HFFc6 (cell line): Measurements from ENCODE around the gene DTNB. TPM values are rescaled to one million over a fixed set of nuclear protein-coding genes. Genes with fewer than 3 reads are reported as not detected.
A peak's percentile ranks its signal among the peaks of the same experiment; 100 is the strongest.
"Not testable (repeated sequence)": the region's sequence is repeated elsewhere in the genome, so short reads cannot be mapped to it uniquely, and the experiment has no call there.

Experiments
- DNase-seq: peaks from one replicate; pipeline ENCODE4 v3.0.0-alpha.2; 2018
- H3K27ac Mint-ChIP-seq: 2 replicates; pipeline ENCODE4 v1.8.0; 2020; ENCODE audit warnings: mild to moderate bottlenecking, mixed read lengths
- H3K27me3 Mint-ChIP-seq: 2 replicates; pipeline ENCODE4 v1.8.0; 2021; ENCODE audit warnings: mild to moderate bottlenecking, moderate library complexity, mixed read lengths; ENCODE audit not compliant: insufficient read depth
- H3K36me3 Mint-ChIP-seq: 2 replicates; pipeline ENCODE4 v1.8.0; 2021; ENCODE audit warnings: low read depth, mixed read lengths
- H3K4me1 Mint-ChIP-seq: 2 replicates; pipeline ENCODE4 v1.8.0; 2020; ENCODE audit warnings: low read depth, mixed read lengths
- H3K4me3 Mint-ChIP-seq: 2 replicates; pipeline ENCODE4 v1.8.0; 2020; ENCODE audit warnings: mild to moderate bottlenecking, moderate library complexity, mixed read lengths
- H3K9me3 Mint-ChIP-seq: 2 replicates; pipeline ENCODE4 v1.8.0; 2020; ENCODE audit warnings: mild to moderate bottlenecking, mixed read lengths
- CTCF ChIP-seq: fragments of 200-600 bp; sonication (generic); IDR thresholded peaks from 2 replicates; pipeline ENCODE4 v1.5.0; 2021; ENCODE audit warnings: antibody characterized with exemption, mild to moderate bottlenecking
- total RNA-seq, 6 experiments: library from RNA; stranded (reverse); fragmentation: NEBNext Ultra II Directional; extraction: Animal tissue kit (Norgen Biotek cat#: 25700); gene quantifications; 2 replicates in 1 of 6; 3 replicates in 5 of 6; pipeline ENCODE4 v1.2.3, GENCODE V29; 2021

The DTNB gene
- total RNA-seq, 6 experiments from 2014 or later, result 4.2 to 6.2 (median 4.7) TPM

- no peaks in the 10 kb centered on the region for H3K36me3 Mint-ChIP-seq
- peaks cover 4% of the 10 kb centered on the region for H3K27me3 Mint-ChIP-seq
- peaks cover 12% of the 10 kb centered on the region for H3K4me1 Mint-ChIP-seq
- no peak for DNase-seq
- no peak for TF ChIP-seq CTCF
- H3K9me3 Mint-ChIP-seq, result no peaks in the 10 kb centered on the region
- no peak overlapping the region for H3K27ac Mint-ChIP-seq
- no peak overlapping the region for H3K4me3 Mint-ChIP-seq
These were observed 3.9 kb downstream of the DTNB start for GRCh38 chr2:25669520-25669919.

GRCh38 chr2:25666218-25666617, 7.2 kb downstream of the DTNB start:
- no peaks in the 10 kb centered on the region for H3K36me3 Mint-ChIP-seq
- H3K4me1 Mint-ChIP-seq, result no peaks in the 10 kb centered on the region
- no peak for DNase-seq
- H3K9me3 Mint-ChIP-seq, result no peaks in the 10 kb centered on the region
- no peak overlapping the region for H3K27ac Mint-ChIP-seq
- peaks cover 7% of the 10 kb centered on the region for H3K27me3 Mint-ChIP-seq
- no peak for TF ChIP-seq CTCF
- no peak overlapping the region for H3K4me3 Mint-ChIP-seq

GRCh38 chr2:25665429-25665828, 7.9 kb downstream of the DTNB start:
- not testable (repeated sequence) for H3K36me3 Mint-ChIP-seq, H3K9me3 Mint-ChIP-seq, H3K27ac Mint-ChIP-seq, H3K27me3 Mint-ChIP-seq, H3K4me3 Mint-ChIP-seq, DNase-seq, H3K4me1 Mint-ChIP-seq

- peaks cover 4% of the 10 kb centered on the region for H3K27me3 Mint-ChIP-seq
- H3K4me3 Mint-ChIP-seq, result no peak overlapping the region
- no peak for DNase-seq
- H3K27ac Mint-ChIP-seq, result no peak overlapping the region
- TF ChIP-seq CTCF, result peak; percentile 41; the same call in 1 of the 2 replicates
- no peaks in the 10 kb centered on the region for H3K4me1 Mint-ChIP-seq
- no peaks in the 10 kb centered on the region for H3K36me3 Mint-ChIP-seq
- H3K9me3 Mint-ChIP-seq, result no peaks in the 10 kb centered on the region
These were observed 8.4 kb downstream of the DTNB start for GRCh38 chr2:25664965-25665307.

GRCh38 chr2:25664183-25664964, 9.0 kb downstream of the DTNB start:
- Mint-ChIP-seq H3K4me3 (no peak overlapping the region), H3K36me3 (no peaks in the 10 kb centered on the region), H3K4me1 (no peaks in the 10 kb centered on the region), H3K9me3 (no peaks in the 10 kb centered on the region), H3K27ac (no peak overlapping the region), H3K27me3 (peaks cover 4% of the 10 kb centered on the region)
- DNase-seq, result peak; percentile 39
- TF ChIP-seq CTCF, result peak; percentile 80

- Mint-ChIP-seq H3K27me3 (peaks cover 3% of the 10 kb centered on the region), H3K4me1 (peaks cover 12% of the 10 kb centered on the region), H3K36me3 (no peaks in the 10 kb centered on the region), H3K9me3 (no peaks in the 10 kb centered on the region), H3K27ac (no peak overlapping the region), H3K4me3 (no peak overlapping the region)
- DNase-seq, result no peak
- no peak for TF ChIP-seq CTCF
These were observed 18.1 kb downstream of the DTNB start for GRCh38 chr2:25655316-25655715.
